ENCODE results near the gene CAPN15.

Gene CAPN15

GRCh38 chr16:554297-554621 is 26.7 kb downstream of the CAPN15 start:
- no peak for DNase-seq
- TF ChIP-seq CTCF (IDR thresholded peaks at IDR 0.05; ENCODE audit: low read depth, low read length), result no peak
- Histone ChIP-seq H3K9me3 (ENCODE audit: severe bottlenecking) (no peaks in the 10 kb centered on the region), H3K36me3 (peaks cover 21% of the 10 kb centered on the region), H3K27ac (no peak overlapping the region), H3K27me3 (ENCODE audit: insufficient read depth, low read depth, severe bottlenecking) (no peaks in the 10 kb centered on the region), H3K4me3 (ENCODE audit: low read depth, low read length) (no peak overlapping the region)

- Histone ChIP-seq H3K36me3 (peaks cover 17% of the 10 kb centered on the region), H3K9me3 (ENCODE audit: severe bottlenecking) (no peaks in the 10 kb centered on the region), H3K4me3 (ENCODE audit: low read depth, low read length) (no peak overlapping the region), H3K27ac (no peak overlapping the region), H3K27me3 (ENCODE audit: insufficient read depth, low read depth, severe bottlenecking) (peaks cover 4% of the 10 kb centered on the region)
- no peak for TF ChIP-seq CTCF (IDR thresholded peaks at IDR 0.05; ENCODE audit: low read depth, low read length)
- DNase-seq, result no peak
These were observed 27.3 kb downstream of the CAPN15 start for GRCh38 chr16:554640-555365.

- Histone ChIP-seq H3K27me3 (ENCODE audit: insufficient read depth, low read depth, severe bottlenecking) (peaks cover 5% of the 10 kb centered on the region), H3K36me3 (peaks cover 12% of the 10 kb centered on the region), H3K27ac (no peak overlapping the region), H3K4me3 (ENCODE audit: low read depth, low read length) (no peak overlapping the region), H3K9me3 (ENCODE audit: severe bottlenecking) (no peaks in the 10 kb centered on the region)
- TF ChIP-seq CTCF (IDR thresholded peaks at IDR 0.05; ENCODE audit: low read depth, low read length), result no peak
- DNase-seq, result peak; percentile 41
These were observed 28.3 kb downstream of the CAPN15 start for GRCh38 chr16:555528-556473.

GRCh38 chr16:556474-557173 is 29.1 kb downstream of the CAPN15 start:
- no peak for DNase-seq

More at GRCh38 chr16:556474-557173, 29.1 kb downstream of the CAPN15 start:
- Histone ChIP-seq H3K4me3 (ENCODE audit: low read depth, low read length) (no peak overlapping the region), H3K27me3 (ENCODE audit: insufficient read depth, low read depth, severe bottlenecking) (peaks cover 8% of the 10 kb centered on the region), H3K9me3 (ENCODE audit: severe bottlenecking) (no peaks in the 10 kb centered on the region), H3K36me3 (peaks cover 8% of the 10 kb centered on the region), H3K27ac (no peak overlapping the region)
- no peak for TF ChIP-seq CTCF (IDR thresholded peaks at IDR 0.05; ENCODE audit: low read depth, low read length)

Data from WERI-Rb-1 (cell line).